HuH-7.5 (cell line): Measurements from ENCODE around the gene TCP11L1.
"Not testable (repeated sequence)": the region's sequence is repeated elsewhere in the genome, so short reads cannot be mapped to it uniquely, and the experiment has no call there.

Source experiments
- DNase-seq: peaks from one replicate; pipeline ENCODE4 v3.0.0; 2011; ENCODE audit warnings: low spot score

TCP11L1 gene

GRCh38 chr11:33067294-33067693 lies 27.9 kb downstream of the TCP11L1 start:
- no peak for DNase-seq

- no peak for DNase-seq
These were observed 29.4 kb downstream of the TCP11L1 start for GRCh38 chr11:33068611-33069340.

GRCh38 chr11:33072465-33072864 lies 33.1 kb downstream of the TCP11L1 start:
- DNase-seq: no peak

- no peak for DNase-seq
These were observed 44.5 kb downstream of the TCP11L1 start for GRCh38 chr11:33083918-33084317.

- DNase-seq: no peak
These were observed 46.6 kb downstream of the TCP11L1 start for GRCh38 chr11:33086017-33086416.

- DNase-seq: no peak
These were observed 50.4 kb downstream of the TCP11L1 start for GRCh38 chr11:33089776-33090175.

- no peak for DNase-seq
These were observed 54.8 kb downstream of the TCP11L1 start for GRCh38 chr11:33094157-33094556.

- no peak for DNase-seq
These were observed 64.5 kb downstream of the TCP11L1 start for GRCh38 chr11:33103836-33104235.

GRCh38 chr11:33109294-33109895 lies 70.0 kb downstream of the TCP11L1 start:
- no peak for DNase-seq

GRCh38 chr11:33110083-33110482 lies 70.7 kb downstream of the TCP11L1 start:
- DNase-seq: no peak

- DNase-seq: no peak
These were observed 77.2 kb downstream of the TCP11L1 start for GRCh38 chr11:33116535-33116934.

GRCh38 chr11:33122696-33123095 lies 83.3 kb downstream of the TCP11L1 start:
- not testable (repeated sequence) for DNase-seq
